ENCODE measurements around the gene MCU.
"Not testable (repeated sequence)": the region's sequence is repeated elsewhere in the genome, so short reads cannot be mapped to it uniquely, and the experiment has no call there.

The MCU gene

DNA sequence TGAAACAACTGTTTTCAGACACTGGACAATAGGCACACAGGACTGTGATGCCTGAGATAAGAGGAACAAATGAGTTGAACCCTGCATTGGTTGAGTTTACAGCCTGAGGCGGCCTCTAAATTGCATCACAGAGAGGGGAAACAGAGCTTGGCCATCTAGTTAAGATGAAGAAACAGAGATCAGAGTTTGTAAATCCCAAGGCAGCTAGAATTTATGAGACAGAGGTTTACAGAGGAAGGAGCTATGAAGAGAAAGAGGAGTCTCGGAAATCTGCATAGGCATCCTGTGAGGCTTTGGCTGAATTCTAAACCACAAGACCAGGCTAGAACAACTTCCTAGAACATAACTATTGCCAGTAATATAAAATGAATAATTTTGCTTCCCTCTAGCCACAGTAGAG, 160.6 kb downstream of the MCU start:
- DNase-seq = no peak

DNA sequence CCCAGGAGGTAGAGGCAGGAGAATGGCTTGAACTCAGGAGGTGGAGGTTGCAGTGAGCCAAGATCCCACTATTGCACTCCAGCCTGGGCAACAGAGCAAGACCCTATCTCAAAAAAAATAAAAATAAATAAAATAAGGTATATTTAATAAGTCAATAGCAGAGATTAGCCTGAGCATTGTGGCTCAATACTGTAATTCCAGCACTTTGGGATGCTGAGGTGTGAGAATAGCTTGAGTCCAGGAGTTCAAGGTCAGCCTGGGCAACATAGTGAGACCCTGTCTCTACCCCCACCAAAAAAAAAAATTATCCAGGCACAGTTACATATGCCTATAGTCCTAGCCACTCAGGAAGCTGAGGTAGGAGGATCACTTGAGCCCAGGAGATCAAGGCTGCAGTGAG, 163.2 kb downstream of the MCU start:
- no peak for DNase-seq

DNA sequence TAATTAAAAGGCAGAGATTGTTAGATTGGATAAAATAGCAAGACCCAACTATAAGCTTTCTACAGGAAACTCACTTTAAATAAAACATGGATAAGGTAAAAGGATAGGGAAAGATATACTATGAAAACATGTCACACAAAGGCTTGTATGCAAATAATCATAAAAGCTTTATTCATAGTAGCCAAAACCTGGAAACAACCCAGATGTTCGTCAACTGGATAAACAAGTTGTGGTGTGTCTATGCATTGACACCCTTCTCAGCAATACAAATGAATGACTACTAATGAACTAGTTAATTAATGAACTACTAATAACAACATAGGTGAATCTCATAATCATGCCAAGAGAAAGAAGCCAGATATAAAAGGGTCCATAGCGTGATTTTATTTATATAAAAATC, 163.8 kb downstream of the MCU start:
- DNase-seq = no peak

DNA sequence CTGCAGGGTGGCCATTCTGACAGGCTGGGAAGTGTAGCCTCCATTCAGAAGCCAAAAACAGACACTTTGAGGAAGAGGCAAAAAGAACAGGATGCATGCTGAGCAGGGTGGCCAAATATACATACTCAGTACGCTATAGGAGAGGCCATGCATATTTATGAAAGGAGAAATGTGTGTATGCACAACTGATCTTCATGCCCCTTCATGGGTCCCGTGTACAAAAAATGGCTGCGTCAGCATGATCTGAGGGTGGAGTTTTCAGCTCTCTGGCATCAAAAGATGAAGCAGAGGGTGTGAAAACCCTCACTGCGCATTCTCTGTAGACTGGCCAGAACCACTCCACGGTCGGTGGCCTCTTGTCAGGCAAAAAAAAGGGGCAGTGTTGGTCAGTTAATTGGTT, 166.1 kb downstream of the MCU start:
- no peak for DNase-seq

DNA sequence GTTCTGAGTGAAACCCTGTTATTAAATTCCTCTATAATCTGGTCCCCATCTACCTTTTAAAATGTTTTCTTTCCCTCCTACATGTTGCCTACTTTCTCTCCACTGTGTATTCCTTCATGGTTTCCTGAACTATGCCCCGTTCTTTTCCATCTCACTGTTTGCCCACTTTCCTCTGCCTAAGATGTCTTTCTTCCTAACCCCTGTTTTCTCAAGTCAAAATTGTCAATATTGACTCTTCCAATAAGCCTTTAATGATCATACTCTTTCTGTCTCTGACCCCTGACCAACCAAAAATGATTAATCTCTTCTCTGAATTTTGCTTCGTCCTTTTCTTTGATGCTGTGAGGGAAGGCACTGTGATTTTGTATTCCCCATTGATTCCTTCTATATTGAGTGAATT, 171.0 kb downstream of the MCU start:
- DNase-seq = no peak

DNA sequence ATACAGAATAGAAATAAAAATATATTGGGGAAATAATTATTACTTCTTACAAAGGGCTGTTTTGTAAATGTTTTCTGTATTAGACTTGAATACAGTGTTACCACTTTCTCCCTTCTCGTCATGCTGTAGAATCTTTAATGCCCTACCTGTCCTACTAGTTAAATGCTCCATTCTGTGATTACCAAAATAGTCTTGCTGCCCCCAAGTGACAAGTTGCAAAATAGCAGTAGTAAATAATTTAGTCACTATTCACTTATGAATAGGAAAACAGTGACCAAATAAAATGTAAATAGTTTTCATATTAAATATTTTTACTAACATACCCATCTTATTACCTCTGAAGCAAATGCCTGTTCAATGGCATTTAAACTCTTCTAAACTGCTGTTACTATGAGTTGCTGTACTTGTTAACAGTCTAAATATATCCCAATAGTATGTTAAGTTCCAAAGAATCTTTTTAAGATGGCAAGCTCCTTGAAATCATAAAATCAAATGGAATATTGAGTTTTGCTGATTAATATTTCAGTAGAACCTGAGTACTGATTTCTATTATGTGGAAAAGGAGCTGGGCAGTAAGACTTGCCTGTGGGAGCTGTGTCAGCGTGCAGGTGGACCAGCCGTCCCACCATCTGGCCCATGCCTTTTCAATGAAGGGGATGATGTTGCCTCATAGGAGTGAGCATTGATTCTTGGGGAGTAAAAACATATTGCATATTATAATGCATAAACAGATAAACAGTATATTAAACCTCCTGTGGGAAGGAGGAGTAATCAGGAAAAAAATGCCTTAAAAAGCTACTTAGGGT, 183.5 kb downstream of the MCU start:
- no peak for DNase-seq

DNA sequence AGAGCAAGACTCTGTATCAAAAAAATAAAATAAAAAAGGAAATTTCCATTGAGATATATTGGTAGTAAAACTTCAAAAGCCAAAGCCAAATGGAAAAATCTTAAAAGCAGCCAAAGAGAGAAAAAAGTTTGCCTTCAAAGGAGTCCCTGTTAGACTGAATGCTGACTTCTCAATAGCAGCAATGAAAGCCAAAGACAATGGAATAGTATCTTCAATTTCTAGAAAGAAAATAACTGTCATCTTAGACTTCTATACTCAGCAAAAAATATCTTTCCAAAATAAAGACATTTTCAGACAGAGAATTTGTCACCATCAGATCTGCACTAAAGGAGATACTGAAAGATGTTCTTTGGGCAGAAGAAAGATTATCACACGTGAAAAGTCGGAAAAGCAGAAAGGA, 187.3 kb downstream of the MCU start:
- DNase-seq = no peak

DNA sequence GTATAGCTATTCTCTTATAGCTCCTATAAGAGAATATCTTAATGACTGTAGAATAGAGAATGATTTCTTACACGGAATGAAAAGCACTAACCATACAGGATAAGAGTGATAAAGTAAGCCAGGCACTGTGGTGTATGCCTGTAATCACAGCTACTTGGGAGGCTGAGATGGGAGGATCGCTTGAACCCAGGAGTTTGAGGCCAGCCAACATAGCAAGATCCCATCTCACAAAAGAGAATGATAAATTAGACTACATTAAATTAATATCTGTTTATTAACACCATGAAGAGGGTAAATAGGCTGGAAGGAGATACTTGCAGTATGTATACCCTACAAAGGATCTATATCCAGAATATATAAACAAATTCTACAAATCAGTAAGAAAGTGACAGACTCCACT, 189.3 kb downstream of the MCU start:
- no peak for DNase-seq

DNA sequence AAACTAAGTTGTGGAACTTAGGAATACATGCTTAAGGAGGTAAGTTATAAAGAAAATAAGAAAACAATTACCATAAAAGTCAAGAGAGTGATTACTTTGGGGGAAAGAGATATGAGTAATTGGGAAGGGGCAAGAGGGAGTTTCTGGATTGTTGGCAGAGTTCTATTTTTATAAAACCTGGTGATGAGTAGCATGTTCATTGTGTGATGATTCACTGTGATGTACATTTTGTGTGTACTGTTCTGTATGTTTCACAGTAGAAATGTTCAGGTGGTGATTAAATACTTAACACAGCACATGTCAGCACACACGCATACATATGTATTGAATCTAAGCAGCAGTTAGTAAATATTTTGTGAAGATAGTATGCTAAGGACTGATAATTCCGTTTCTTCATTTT, 191.9 kb downstream of the MCU start:
- DNase-seq = no peak

DNA sequence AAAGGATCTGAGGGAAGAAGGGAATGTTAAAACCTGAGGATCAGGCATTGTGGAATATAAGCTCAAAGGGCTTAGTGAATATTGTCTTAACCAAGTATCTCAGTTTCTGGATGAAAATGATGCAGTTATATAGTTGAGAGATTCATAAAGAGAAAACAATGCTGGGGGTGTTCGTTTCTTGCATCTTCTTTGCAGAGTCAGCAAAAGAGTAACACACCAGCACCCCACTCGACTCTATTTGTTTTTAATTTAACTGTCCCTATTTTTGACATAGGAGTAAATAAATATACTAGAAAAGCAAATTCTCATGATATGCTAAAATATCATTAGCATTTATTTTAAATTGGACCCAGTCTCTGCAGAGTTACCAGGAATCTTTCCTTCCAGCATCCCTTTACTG, 194.0 kb downstream of the MCU start:
- DNase-seq = no peak

DNA sequence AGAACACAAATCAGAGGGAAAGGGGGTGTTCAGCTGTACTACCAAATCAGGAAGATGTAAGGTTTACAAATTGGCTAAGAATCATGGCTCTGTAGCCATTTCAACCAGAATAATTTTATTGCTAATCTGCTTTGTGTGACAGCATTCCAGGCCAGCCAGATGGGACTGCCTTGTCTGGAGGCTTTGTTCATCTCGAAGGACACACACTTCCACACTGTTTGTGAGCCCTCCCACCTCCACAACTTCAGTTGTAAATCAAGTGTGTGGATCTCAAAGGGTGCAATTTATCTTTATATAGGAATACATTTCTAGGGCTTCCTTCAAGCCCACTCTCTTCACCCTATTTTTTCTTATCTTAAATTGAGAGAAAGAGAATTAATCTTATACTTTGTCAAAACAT, 194.7 kb downstream of the MCU start:
- DNase-seq = no peak

DNA sequence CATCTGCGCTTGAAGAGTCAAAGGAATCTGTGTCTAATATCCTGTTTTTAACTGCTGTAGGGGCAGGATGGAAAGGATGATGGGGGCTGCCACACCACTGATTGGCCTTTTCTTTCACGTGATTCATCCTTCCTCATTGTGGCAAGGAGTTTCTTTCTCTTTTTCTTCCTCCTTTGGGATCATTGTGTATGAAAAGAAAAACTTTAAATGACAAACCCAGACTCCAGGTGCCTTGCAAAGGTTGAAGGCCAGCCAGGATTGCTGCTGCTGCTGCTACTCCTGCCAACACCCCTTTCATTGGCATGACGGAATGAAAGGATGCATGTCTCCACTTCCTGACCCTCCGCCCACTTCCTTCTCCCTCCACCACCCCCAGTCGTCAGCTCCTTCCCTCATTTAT, 195.1 kb downstream of the MCU start:
- no peak for DNase-seq

DNA sequence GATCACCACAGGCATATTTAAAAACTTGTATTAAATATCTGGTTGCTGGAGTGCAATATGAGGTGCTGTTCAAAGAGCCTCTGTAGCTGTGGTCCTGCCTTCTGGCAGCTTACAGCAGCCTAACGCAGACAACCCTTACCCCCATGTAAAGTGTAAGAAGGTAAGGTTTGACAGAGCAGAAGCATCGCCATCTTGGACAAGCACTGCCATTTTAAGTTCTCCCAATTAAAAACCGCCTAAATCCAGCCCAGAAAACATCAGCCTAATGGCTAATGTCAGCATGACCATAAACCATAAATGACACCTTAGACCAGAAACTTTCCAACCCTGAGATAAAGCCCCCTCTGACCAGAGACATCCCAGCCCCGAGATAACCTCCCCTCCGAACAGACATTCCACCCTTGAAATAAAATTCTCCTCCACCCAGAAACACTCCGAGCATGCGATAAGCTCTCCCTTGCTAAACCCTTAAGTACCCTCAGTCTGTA, 196.3 kb downstream of the MCU start:
- DNase-seq = no peak

DNA sequence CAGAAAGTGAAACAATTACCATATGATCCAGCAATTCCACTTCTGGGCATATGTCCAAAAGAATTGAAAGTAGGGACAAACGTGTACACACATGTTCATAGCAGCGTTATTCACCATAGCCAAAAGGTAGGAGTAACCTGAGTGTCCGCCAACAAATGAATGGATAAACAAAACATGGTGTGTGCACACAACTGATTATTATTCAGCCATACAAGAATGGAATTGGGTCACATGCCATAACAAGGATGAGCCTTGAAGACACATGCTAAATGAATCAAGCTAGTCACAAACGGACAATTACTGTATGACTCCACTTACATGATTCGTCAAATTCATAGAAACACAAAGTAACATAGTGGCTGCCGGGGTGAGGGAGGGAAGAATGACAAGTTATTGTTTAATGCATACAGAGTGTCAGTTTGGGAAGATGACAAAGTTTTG, 197.5 kb downstream of the MCU start:
- no peak for DNase-seq

DNA sequence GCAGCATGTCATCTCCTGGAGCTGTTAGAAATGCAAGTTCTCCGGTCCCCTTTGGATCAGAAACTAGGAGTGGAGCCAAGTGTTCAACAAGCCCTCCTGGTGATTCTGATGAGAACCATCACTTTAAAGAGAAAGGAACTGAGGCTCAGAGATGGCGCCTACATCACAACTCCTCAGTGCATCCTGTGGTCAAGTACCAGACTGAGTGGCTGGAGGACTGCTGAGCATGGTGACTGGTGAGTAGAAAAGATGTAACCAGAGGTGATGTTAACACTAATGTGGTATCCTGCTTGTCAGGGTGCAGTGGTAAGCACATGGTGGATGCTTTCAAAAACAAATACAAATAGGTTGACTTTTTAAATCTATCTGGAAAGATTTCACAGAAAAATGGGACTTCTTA, 198.1 kb downstream of the MCU start:
- DNase-seq = no peak

DNA sequence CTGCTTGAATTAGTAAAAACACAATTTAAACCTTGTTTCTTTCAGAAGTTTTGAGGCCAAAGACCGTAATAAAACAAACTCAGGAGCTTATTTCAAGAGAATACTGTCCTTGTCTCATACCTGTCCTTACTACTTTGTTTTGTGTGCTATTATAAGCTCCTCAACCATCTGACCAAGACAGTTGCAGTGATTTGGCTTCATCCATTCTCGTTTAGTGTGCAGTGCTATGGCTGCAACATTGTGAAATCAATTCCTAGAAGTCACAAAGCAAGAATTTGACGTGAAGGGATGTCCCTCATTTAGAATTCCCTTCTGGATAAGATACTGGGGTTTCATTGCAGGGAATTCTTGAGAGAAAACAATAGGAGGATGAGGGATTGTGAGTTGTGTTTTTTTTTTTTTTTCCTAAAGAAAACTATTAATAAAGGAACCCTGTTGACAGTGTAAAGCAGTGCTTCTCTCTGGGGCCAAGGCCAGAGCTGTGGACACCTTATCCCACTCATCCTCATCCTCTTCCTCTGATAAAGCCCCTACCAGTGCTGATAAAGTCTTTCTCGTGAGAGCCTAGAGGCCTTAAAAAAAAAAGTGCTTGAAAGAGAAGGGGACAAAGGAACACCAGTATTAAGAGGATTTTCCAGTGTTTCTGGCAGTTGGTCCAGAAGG, 201.3 kb downstream of the MCU start, which contains the start of gene OIT3:
TSS of gene OIT3 (plus strand) at position 604 of the 663 bp plus-strand sequence. CDS start 60 bp downstream, outside the sequence.
- DNase-seq = no peak

DNA sequence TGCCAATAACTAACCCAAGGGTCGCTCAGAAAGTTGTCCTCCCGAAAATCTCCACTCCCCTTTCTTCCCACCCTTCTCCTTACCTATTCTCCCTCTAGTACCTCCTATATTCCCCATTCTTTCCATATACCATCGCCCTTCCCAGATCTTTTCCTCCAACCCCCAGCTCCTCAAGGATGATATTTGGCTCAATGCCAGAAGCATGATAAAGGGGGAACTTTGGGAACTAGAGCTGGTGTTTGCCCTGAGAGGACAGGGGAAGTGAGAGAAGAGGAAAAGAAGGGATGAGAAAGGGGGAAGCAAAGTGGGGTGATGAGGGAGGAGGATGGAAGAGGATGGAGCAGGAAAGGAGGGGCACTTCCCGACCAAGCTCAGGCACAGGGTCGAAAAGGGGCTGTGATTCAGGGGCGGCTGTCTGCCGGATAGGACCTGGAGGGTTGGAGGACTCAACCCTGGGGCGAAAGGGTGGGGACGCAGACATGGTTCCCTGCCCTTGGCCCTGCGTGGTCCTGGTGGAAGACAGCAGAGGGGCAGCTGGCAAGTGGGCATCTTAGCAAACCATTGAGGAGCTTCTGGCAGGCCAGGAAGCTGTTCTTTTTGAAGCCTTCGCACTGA, 203.4 kb downstream of the MCU start:
- no peak for DNase-seq

DNA sequence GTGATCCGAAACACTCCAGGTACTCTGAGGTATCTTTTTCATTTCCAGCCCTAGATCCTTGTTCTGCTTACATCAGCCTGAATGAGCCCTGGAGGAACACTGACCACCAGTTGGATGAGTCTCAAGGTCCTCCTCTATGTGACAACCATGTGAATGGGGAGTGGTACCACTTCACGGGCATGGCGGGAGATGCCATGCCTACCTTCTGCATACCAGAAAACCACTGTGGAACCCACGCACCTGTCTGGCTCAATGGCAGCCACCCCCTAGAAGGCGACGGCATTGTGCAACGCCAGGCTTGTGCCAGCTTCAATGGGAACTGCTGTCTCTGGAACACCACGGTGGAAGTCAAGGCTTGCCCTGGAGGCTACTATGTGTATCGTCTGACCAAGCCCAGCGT, 206.7 kb downstream of the MCU start:
- DNase-seq = no peak

DNA sequence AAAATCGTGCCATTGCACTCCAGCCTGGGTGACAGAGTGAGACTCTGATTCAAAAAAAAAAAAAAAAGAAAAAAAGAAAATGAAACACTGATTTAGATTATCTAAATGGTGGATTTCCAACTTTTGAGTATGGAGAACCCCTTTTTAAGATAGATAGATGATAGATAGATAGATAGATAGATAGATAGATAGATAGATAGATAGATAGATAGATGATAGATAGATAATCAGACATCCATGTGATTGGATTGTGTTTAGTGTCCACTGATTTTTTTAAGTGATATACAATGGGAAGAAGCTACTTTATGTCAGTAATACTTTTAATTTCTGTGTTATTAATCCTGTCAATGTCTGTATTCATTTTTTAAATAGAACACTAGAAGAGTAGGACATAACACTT, 207.6 kb downstream of the MCU start:
- DNase-seq = no peak

DNA sequence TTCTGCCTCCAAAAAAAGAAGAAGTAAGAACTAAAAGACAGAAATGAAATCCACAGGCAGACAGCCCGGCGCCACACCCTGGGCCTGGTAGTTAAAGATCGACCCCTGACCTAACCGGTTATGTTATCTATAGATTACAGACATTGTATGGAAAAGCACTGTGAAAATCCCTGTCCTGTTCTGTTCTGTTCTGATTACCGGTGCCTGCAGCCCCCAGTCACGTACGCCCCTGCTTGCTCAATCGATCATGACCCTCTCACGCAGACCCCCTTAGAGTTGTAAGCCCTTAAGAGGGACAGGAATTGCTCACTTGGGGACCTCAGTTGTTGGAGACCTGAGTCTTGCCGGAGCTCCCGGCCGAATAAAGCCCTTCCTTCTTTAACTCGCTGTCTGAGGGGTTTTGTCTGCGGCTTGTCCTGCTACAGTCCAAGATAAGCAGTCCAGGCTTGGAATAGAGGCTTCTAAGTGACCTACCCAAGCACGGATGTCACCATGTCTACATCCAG, 212.1 kb downstream of the MCU start:
- not testable (repeated sequence) for DNase-seq

DNA sequence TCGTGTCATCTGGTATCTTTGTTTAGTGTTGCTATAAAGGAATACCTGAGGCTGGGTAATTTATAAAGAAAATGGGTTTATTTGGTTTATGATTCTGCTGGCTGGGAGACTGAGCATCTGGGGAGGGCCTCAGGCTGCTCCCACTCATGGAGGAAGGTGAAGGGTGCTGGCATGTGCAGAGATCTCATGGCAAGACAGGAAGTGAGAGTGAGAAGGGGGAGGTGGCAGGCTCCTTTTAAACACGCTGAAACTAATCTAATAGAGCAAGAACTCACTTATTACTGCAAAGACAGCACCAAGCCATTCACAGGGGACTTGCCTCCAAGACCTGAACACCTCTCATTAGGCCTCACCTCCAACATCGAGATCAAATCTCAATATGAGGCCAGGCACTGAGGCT, 212.9 kb downstream of the MCU start:
- no peak for DNase-seq

DNA sequence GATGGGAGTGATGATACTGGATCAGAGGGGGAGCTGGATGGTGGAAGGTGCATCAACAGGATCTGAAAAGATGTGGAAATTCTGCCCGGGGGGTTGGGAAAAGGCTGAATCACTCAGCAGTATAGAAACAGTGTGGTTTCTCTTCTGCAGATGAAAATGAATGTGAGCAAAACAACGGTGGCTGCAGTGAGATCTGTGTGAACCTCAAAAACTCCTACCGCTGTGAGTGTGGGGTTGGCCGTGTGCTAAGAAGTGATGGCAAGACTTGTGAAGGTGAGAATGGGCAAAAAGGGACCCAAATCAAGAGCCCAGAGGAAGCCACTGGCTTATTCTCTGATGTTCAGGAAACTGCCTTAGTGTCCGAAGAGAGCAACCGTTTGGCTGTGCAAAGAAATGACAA, 214.5 kb downstream of the MCU start:
- DNase-seq = no peak

DNA sequence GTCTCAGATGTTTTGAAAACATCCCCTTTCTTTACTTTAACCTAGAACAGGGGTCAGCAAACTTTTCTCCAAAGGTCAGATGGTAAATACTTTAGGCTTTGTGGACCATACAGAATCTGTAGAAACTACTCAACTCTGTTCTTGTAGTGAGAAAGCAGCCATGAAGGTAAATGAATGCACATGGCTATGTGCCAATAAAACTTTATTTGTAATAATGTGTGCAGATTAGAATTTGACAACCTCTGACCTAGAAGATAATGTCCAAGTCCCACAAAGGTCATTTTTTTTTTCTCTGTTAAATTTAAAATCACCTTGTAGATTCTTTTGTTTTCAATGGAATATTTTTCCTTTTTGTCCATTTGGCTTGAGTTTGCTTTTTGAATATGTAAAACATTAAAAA, 218.8 kb downstream of the MCU start:
- DNase-seq = no peak

DNA sequence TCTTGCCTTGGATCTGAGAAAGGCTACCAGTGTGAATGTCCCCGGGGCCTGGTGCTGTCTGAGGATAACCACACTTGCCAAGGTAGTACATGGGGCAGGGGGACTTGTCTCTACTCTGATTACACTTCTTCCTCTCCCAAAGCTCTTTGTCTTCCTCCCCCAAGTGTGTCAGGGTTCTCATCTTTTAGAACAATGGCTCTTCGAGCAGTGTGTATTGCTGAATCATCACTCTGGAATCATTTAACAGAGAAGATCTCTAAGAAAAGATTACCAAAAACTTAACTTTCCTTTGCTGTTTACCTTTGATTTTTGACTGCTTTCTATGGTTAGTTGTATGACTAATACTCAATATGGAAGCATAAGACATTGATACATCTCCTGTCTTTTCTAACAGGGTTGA, 219.8 kb downstream of the MCU start:
- no peak for DNase-seq

All from activated gamma-delta T cell treated with Interleukin-2 at 50 U/mL for 16 hours (primary cell).